SHP77 (cell line): ENCODE results near the gene PSMA6.
"Not testable (repeated sequence)": the region's sequence is repeated elsewhere in the genome, so short reads cannot be mapped to it uniquely, and the experiment has no call there.

Source experiments
- DNase-seq, 2 experiments: peaks; one replicate each; lab custom pipeline; 2025; lab: John Stamatoyannopoulos, UW

Gene PSMA6

GRCh38 chr14:35320472-35320871, 28.3 kb downstream of the PSMA6 start:
- no peak for DNase-seq

GRCh38 chr14:35326375-35326774, 34.2 kb downstream of the PSMA6 start:
- no peak for DNase-seq

- peak; percentile 28 to 49 for DNase-seq
Observed at GRCh38 chr14:35331605-35332516, 39.7 kb downstream of the PSMA6 start.

- peak in 1 of 2 experiments; percentile 58 for DNase-seq
Observed at GRCh38 chr14:35332517-35333263, 40.5 kb downstream of the PSMA6 start.

GRCh38 chr14:35333264-35333730, 41.1 kb downstream of the PSMA6 start:
- peak in 1 of 2 experiments; percentile 29 for DNase-seq

GRCh38 chr14:35333797-35334743, 41.9 kb downstream of the PSMA6 start:
- DNase-seq, result peak; percentile 25 to 74

GRCh38 chr14:35335388-35336092, 43.4 kb downstream of the PSMA6 start:
- peak; percentile 43 to 52 for DNase-seq

GRCh38 chr14:35336171-35336493, 44.0 kb downstream of the PSMA6 start:
- DNase-seq, result not testable (repeated sequence)

GRCh38 chr14:35336494-35337268, 44.5 kb downstream of the PSMA6 start:
- peak; percentile 73 to 81 for DNase-seq

- DNase-seq, result no peak
Observed at GRCh38 chr14:35337269-35338255, 45.4 kb downstream of the PSMA6 start.

- DNase-seq, result no peak
Observed at GRCh38 chr14:35338731-35339405, 46.7 kb downstream of the PSMA6 start.

GRCh38 chr14:35339761-35340406, 47.7 kb downstream of the PSMA6 start:
- DNase-seq, result no peak

- DNase-seq, result no peak
Observed at GRCh38 chr14:35340616-35341453, 48.7 kb downstream of the PSMA6 start.

GRCh38 chr14:35341454-35341750, 49.2 kb downstream of the PSMA6 start:
- no peak for DNase-seq

GRCh38 chr14:35341751-35342488, 49.7 kb downstream of the PSMA6 start:
- DNase-seq, result peak; percentile 92 to 97

GRCh38 chr14:35342489-35343010, 50.4 kb downstream of the PSMA6 start:
- DNase-seq, result no peak
